KMS-11 (cell line): Measurements from ENCODE around the gene EPHA6.

Experiments
- H2AFZ ChIP-seq: fragments of 200-600 bp; sonication (generic); 2 replicates; pipeline ENCODE4 v1.6.1; 2016; ENCODE audit warnings: antibody characterized with exemption, mixed run types, low read depth
- H3K27ac ChIP-seq: fragments of 200-600 bp; sonication (generic); 2 replicates; pipeline ENCODE4 v1.6.1; 2016; ENCODE audit warnings: mild to moderate bottlenecking, mixed run types
- H3K27me3 ChIP-seq: fragments of 200-600 bp; sonication (generic); 2 replicates; pipeline ENCODE4 v1.6.1; 2017; ENCODE audit warnings: mild to moderate bottlenecking, low read depth, mixed run types, moderate library complexity; ENCODE audit not compliant: insufficient read depth
- H3K36me3 ChIP-seq: fragments of 200-600 bp; sonication (generic); 2 replicates; pipeline ENCODE4 v1.6.1; 2017; ENCODE audit warnings: mild to moderate bottlenecking, mixed run types; ENCODE audit not compliant: insufficient read depth
- H3K4me1 ChIP-seq: fragments of 200-600 bp; sonication (generic); 2 replicates; pipeline ENCODE4 v1.6.1; 2016; ENCODE audit warnings: mild to moderate bottlenecking, low read depth, mixed run types; ENCODE audit not compliant: poor library complexity, severe bottlenecking
- H3K4me2 ChIP-seq: fragments of 200-600 bp; sonication (generic); 2 replicates; pipeline ENCODE4 v1.7.0; 2016; ENCODE audit warnings: mild to moderate bottlenecking, mixed run types
- H3K4me3 ChIP-seq: fragments of 200-600 bp; sonication (generic); IDR thresholded peaks from 2 replicates; pipeline ENCODE4 v1.6.1; 2017; ENCODE audit warnings: low read depth, low read length, mixed read lengths; ENCODE audit not compliant: insufficient read depth
- H3K79me2 ChIP-seq: fragments of 200-600 bp; sonication (generic); 2 replicates; pipeline ENCODE4 v1.6.1; 2016; ENCODE audit warnings: low read depth, mixed run types; ENCODE audit not compliant: insufficient read depth
- H3K9ac ChIP-seq: fragments of 200-600 bp; sonication (generic); 2 replicates; pipeline ENCODE4 v1.6.1; 2016; ENCODE audit warnings: mild to moderate bottlenecking, mixed run types
- H4K20me1 ChIP-seq: fragments of 200-600 bp; sonication (generic); 2 replicates; pipeline ENCODE4 v1.6.1; 2016; ENCODE audit warnings: mild to moderate bottlenecking, mixed run types; ENCODE audit not compliant: insufficient read depth
- TF ChIP-seq, protein P1 (sequence below): fragments of 200-600 bp; sonication (generic); conservative IDR thresholded peaks from 2 replicates; pipeline ENCODE4 v1.6.1; 2017; ENCODE audit warnings: low read depth, mild to moderate bottlenecking, antibody characterized with exemption, low read length, moderate library complexity, mixed read lengths

Gene EPHA6

DNA sequence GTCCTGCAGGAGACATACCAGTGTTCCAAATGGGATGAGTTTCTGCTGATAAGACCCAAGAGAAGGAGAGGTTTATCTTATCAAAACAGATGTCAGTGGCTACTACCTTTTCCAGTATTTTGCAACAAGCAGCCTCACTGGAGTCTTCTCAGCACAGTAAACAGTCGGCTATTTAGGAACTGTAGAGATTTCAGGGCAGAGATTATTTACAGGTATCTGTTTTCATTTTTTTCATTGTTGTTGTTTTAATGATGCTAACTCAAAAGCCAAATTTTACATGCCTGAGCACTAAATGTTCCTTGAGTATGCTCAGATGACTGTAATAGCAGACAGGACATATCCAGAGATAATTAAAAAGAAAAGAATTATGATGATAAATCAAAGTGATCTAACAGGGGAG lies 252.1 kb downstream of the EPHA6 start:
- H3K4me3 ChIP-seq = no peak overlapping the region
- no peak overlapping the region for H2AFZ ChIP-seq
- no peak overlapping the region for H3K9ac ChIP-seq
- no peaks in the 10 kb centered on the region for H3K79me2 ChIP-seq
- no peaks in the 10 kb centered on the region for H3K27me3 ChIP-seq
- H4K20me1 ChIP-seq = no peaks in the 10 kb centered on the region
- H3K4me2 ChIP-seq = no peak overlapping the region
- H3K27ac ChIP-seq = no peak overlapping the region
- no peaks in the 10 kb centered on the region for H3K36me3 ChIP-seq
- no peaks in the 10 kb centered on the region for H3K4me1 ChIP-seq
- TF ChIP-seq, protein P1, sequence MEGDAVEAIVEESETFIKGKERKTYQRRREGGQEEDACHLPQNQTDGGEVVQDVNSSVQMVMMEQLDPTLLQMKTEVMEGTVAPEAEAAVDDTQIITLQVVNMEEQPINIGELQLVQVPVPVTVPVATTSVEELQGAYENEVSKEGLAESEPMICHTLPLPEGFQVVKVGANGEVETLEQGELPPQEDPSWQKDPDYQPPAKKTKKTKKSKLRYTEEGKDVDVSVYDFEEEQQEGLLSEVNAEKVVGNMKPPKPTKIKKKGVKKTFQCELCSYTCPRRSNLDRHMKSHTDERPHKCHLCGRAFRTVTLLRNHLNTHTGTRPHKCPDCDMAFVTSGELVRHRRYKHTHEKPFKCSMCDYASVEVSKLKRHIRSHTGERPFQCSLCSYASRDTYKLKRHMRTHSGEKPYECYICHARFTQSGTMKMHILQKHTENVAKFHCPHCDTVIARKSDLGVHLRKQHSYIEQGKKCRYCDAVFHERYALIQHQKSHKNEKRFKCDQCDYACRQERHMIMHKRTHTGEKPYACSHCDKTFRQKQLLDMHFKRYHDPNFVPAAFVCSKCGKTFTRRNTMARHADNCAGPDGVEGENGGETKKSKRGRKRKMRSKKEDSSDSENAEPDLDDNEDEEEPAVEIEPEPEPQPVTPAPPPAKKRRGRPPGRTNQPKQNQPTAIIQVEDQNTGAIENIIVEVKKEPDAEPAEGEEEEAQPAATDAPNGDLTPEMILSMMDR = no peak

DNA sequence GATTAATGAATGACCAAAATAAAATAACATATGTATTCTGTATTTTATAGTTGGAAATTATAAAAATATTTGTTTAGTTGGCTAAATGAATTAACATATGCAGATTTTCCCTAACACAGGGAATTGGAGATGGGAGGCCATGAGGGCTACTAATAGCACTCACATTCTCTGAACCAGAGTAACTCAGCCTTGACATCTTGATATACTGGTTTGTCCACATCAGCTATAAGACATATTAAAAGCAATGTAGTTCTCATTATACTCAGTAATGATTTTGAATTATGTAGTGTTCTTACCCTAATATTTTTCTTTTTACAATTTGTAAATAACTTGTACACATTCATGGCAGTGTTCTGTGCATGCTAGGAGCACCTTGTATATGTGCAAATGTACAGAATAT lies 255.9 kb downstream of the EPHA6 start:
- H3K4me3 ChIP-seq = no peak overlapping the region
- H3K4me2 ChIP-seq = no peak overlapping the region
- no peaks in the 10 kb centered on the region for H3K4me1 ChIP-seq
- no peaks in the 10 kb centered on the region for H3K27me3 ChIP-seq
- no peaks in the 10 kb centered on the region for H3K36me3 ChIP-seq
- H3K9ac ChIP-seq = no peak overlapping the region
- H4K20me1 ChIP-seq = no peaks in the 10 kb centered on the region
- no peaks in the 10 kb centered on the region for H3K79me2 ChIP-seq
- no peak overlapping the region for H2AFZ ChIP-seq
- H3K27ac ChIP-seq = no peak overlapping the region
- TF ChIP-seq, protein P1 = no peak

DNA sequence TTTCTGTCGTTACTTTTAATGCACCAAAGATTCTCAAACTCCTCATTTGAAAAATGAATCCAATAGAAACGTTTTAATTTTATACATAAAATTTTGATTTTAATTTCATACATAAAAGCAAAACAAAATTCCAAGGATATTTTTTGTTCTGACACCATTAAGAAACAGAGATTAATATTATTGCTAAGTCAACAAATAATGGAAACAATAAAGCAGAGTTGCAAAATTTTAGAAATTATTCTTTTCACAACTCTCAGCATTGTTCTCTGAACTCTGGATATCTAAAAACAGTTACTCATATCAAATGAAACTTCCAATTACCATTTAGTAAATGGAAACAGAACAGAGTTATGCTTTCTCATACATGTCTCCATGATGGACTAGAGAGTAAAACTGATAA lies 260.2 kb downstream of the EPHA6 start:
- Histone ChIP-seq H3K4me2 (no peak overlapping the region), H3K9ac (no peak overlapping the region), H3K27ac (no peak overlapping the region), H3K36me3 (no peaks in the 10 kb centered on the region), H3K4me1 (no peaks in the 10 kb centered on the region), H3K4me3 (no peak overlapping the region), H3K27me3 (no peaks in the 10 kb centered on the region), H4K20me1 (no peaks in the 10 kb centered on the region), H3K79me2 (no peaks in the 10 kb centered on the region), H2AFZ (no peak overlapping the region)
- TF ChIP-seq, protein P1 = no peak

DNA sequence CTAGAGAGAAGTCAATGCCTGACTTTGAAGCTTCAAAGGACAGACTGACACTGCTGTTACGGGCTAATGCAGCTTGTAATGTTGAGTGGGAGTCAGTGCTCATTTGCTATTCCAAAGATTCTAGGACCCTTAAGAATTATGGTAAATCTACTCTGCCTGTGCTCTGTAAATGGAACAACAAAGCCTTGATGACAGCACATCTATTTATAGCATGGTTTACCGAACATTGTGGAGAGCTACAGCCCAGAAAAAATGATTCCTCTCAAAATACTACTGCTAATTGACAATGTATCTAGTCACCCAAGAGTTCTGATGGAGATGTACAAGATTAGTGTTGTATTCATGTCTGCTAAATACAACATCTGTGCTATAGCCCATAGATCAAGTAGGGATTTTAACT lies 262.3 kb downstream of the EPHA6 start:
- TF ChIP-seq, protein P1 = no peak
- H3K4me3 ChIP-seq = no peak overlapping the region

More for the DNA sequence above, 262.3 kb downstream of the EPHA6 start:
- H3K9ac ChIP-seq = no peak overlapping the region
- H3K36me3 ChIP-seq = no peaks in the 10 kb centered on the region
- H3K4me2 ChIP-seq = no peak overlapping the region
- no peak overlapping the region for H2AFZ ChIP-seq
- H3K79me2 ChIP-seq = no peaks in the 10 kb centered on the region
- H3K4me1 ChIP-seq = no peaks in the 10 kb centered on the region
- no peaks in the 10 kb centered on the region for H4K20me1 ChIP-seq
- no peaks in the 10 kb centered on the region for H3K27me3 ChIP-seq
- H3K27ac ChIP-seq = no peak overlapping the region
